GM23338 (cell line): Measurements from ENCODE around the gene NUDT2. TPM values are rescaled to one million over a fixed set of nuclear protein-coding genes. Genes with fewer than 3 reads are reported as not detected.

Source experiments
- ATAC-seq: fragments of 200-7000 bp; cut with Tn5 transposase; 3 replicates; pipeline ENCODE4 v1.9.1; 2020
- DNase-seq: peaks from one replicate; pipeline ENCODE4 v3.0.0-alpha.2; 2015; ENCODE audit warnings: low spot score
- H2AFZ ChIP-seq: fragments of 200-600 bp; sonication (generic); 2 replicates; pipeline ENCODE4 v1.8.0; 2016; ENCODE audit warnings: antibody characterized with exemption, mild to moderate bottlenecking, moderate library complexity
- H3F3A ChIP-seq: fragments of 200-600 bp; sonication (generic); replicated peaks from 2 replicates; pipeline ENCODE4 v1.8.0; 2017; ENCODE audit warnings: antibody characterized with exemption, mixed run types, low read depth
- H3K27ac ChIP-seq: fragments of 200-600 bp; sonication (generic); 2 replicates; pipeline ENCODE4 v1.6.1; 2016; ENCODE audit warnings: low read depth
- H3K27me3 ChIP-seq: fragments of 200-600 bp; sonication (generic); 2 replicates; pipeline ENCODE4 v1.8.0; 2016; ENCODE audit warnings: mild to moderate bottlenecking, mixed run types, moderate library complexity; ENCODE audit not compliant: insufficient read depth
- H3K36me3 ChIP-seq: fragments of 200-600 bp; sonication (generic); 2 replicates; pipeline ENCODE4 v1.8.0; 2016; ENCODE audit warnings: mild to moderate bottlenecking; ENCODE audit not compliant: insufficient read depth
- H3K4me1 ChIP-seq: fragments of 200-600 bp; sonication (generic); 2 replicates; pipeline ENCODE4 v1.8.0; 2016; ENCODE audit warnings: mild to moderate bottlenecking, moderate library complexity; ENCODE audit not compliant: insufficient read depth
- H3K4me2 ChIP-seq: fragments of 200-600 bp; sonication (generic); 2 replicates; pipeline ENCODE4 v1.7.1; 2017; ENCODE audit warnings: mixed run types
- H3K4me3 ChIP-seq: fragments of 200-600 bp; sonication (generic); 2 replicates; pipeline ENCODE4 v1.6.1; 2016; ENCODE audit warnings: mixed run types
- H3K79me2 ChIP-seq: fragments of 200-600 bp; sonication (generic); replicated peaks from 2 replicates; pipeline ENCODE4 v1.8.0; 2017; ENCODE audit warnings: mild to moderate bottlenecking; ENCODE audit not compliant: insufficient read depth
- H3K9me2 ChIP-seq: fragments of 200-600 bp; sonication (generic); 2 replicates; pipeline ENCODE4 v1.8.0; 2017; ENCODE audit not compliant: insufficient read depth
- H4K20me1 ChIP-seq: fragments of 200-600 bp; sonication (generic); replicated peaks from 2 replicates; pipeline ENCODE4 v1.8.0; 2017; ENCODE audit warnings: mild to moderate bottlenecking; ENCODE audit not compliant: insufficient read depth
- H3K27ac Mint-ChIP-seq: 2 replicates; pipeline ENCODE4 v1.8.0; 2020; ENCODE audit warnings: inconsistent platforms, mild to moderate bottlenecking, moderate library complexity, mixed read lengths
- H3K27me3 Mint-ChIP-seq: 3 replicates; pipeline ENCODE4 v1.8.0; 2022; ENCODE audit warnings: low read depth, mild to moderate bottlenecking, moderate library complexity, mixed read lengths, inconsistent platforms; ENCODE audit not compliant: insufficient read depth, poor library complexity
- H3K36me3 Mint-ChIP-seq: 3 replicates; pipeline ENCODE4 v1.8.0; 2021; ENCODE audit warnings: low read depth, mild to moderate bottlenecking, inconsistent platforms, moderate library complexity, mixed read lengths
- H3K4me1 Mint-ChIP-seq: 3 replicates; pipeline ENCODE4 v1.8.0; 2020; ENCODE audit warnings: mild to moderate bottlenecking, inconsistent platforms, mixed read lengths
- H3K4me3 Mint-ChIP-seq: 3 replicates; pipeline ENCODE4 v1.8.0; 2021; ENCODE audit warnings: moderate library complexity, mild to moderate bottlenecking, inconsistent platforms, mixed read lengths
- H3K9me3 Mint-ChIP-seq: 3 replicates; pipeline ENCODE4 v1.8.0; 2020; ENCODE audit warnings: moderate library complexity, mild to moderate bottlenecking, inconsistent platforms, mixed read lengths
- CREB1 ChIP-seq: fragments of 250-450 bp; sonication (Bioruptor Pico); IDR thresholded peaks from 2 replicates; pipeline ENCODE4 v1.5.0; 2020; ENCODE audit warnings: low read depth, mild to moderate bottlenecking, moderate library complexity
- EZH2 ChIP-seq: fragments of 200-600 bp; sonication (generic); IDR thresholded peaks from one replicate; pipeline ENCODE4 v1.8.0; 2017; ENCODE audit warnings: antibody characterized with exemption, mild to moderate bottlenecking, low read depth; ENCODE audit not compliant: unreplicated experiment
- EZH2phosphoT487 ChIP-seq: fragments of 200-600 bp; sonication (generic); IDR thresholded peaks from one replicate; pipeline ENCODE4 v1.8.1; 2018; ENCODE audit warnings: antibody characterized with exemption; ENCODE audit not compliant: unreplicated experiment
- NANOG ChIP-seq: IDR thresholded peaks from 2 replicates; pipeline ENCODE4 v1.6.1; 2016; ENCODE audit warnings: antibody characterized with exemption, borderline replicate concordance
- STAT1 ChIP-seq: IDR thresholded peaks from one replicate; pipeline ENCODE4 v1.6.1; 2016; ENCODE audit warnings: antibody characterized with exemption; ENCODE audit not compliant: unreplicated experiment
- ZNF114 ChIP-seq: fragments of 250-450 bp; sonication (Bioruptor Pico); IDR thresholded peaks from 2 replicates; pipeline ENCODE4 v1.5.0; 2020; ENCODE audit warnings: mild to moderate bottlenecking, moderate library complexity
- ZNF331 ChIP-seq: fragments of 250-450 bp; sonication (Bioruptor Pico); IDR thresholded peaks from 2 replicates; pipeline ENCODE4 v1.5.0; 2020; ENCODE audit warnings: low read depth, mild to moderate bottlenecking, moderate library complexity
- polyA plus RNA-seq: library from polyadenylated mRNA; unstranded; fragments of >200 nt; fragmentation: Nextera tagmentation; extraction: Ambion mirVana; gene quantifications from 2 replicates; pipeline ENCODE4 v1.2.1, GENCODE V29; 2016
- total RNA-seq: library from RNA; depleted of rRNA; stranded (reverse); fragments of >200 nt; shearing (Covaris generic); gene quantifications from 2 replicates; pipeline ENCODE4 v1.2.3, GENCODE V29; 2014
- TF ChIP-seq, protein P1 (sequence below), 2 experiments: fragments of 200-600 bp in 1 of 2; sonication (generic) in 1 of 2; conservative IDR thresholded peaks; 2 replicates each; pipeline versions ENCODE4 v1.5.1 to v1.6.1; 2016 to 2017; ENCODE audit warnings: antibody characterized with exemption in 2 of 2, low read depth in 2 of 2, mild to moderate bottlenecking in 2 of 2, moderate library complexity in 1 of 2
- TF ChIP-seq, protein P2 (sequence below): IDR thresholded peaks from one replicate; pipeline ENCODE4 v1.6.1; 2018; ENCODE audit warnings: antibody characterized with exemption; ENCODE audit not compliant: unreplicated experiment
- TF ChIP-seq, protein P3 (sequence below): fragments of 250-450 bp; sonication (Bioruptor Pico); IDR thresholded peaks from 2 replicates; pipeline ENCODE4 v1.5.0; 2020; ENCODE audit warnings: mild to moderate bottlenecking, moderate library complexity
- TF ChIP-seq, protein P4 (sequence below): IDR thresholded peaks from 2 replicates; pipeline ENCODE4 v1.6.1; 2016; ENCODE audit warnings: antibody characterized with exemption

NUDT2 gene
- total and polyA plus RNA-seq, 2 experiments from 2014 or later, result 9.5 to 16.4 TPM

DNA sequence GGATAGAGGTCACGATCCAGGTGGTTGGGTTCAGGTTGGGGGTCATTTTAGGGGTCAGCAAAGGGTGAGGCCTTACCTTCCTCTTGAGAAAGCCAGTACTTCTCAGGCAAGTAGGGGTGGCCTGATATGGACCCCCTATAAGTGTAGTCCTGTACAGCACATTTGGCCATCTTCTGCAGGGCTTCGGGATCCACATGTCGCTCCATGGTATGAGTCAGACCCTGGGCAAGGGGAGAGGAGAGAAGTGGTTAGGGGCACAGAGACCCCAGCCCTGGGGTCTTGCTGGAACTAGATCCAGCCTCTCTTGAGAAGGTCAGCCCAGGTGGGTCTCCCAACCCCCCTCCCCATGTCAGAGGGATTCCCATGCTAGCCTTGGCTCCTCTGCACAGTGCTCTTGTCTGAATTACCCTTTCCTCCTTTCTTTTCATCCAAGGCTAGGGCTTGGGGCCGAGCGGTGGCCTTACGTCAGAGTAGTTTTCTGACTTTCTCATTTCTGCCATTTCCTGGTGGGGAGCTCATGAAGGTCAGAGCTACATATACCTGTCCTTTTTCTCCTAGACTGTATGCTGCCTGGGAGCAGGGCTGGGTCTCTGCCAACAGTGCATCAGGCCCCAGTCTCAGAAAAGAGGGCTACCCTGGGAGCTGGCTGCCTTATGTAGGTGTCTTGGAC is 56.3 kb downstream of the NUDT2 start:
- H3K4me2 ChIP-seq, result no peak overlapping the region
- no peaks in the 10 kb centered on the region for H3K79me2 ChIP-seq
- no peak overlapping the region for H3K27ac ChIP-seq
- no peaks in the 10 kb centered on the region for H4K20me1 ChIP-seq
- DNase-seq, result no peak
- Mint-ChIP-seq H3K36me3 (no peaks in the 10 kb centered on the region), H3K4me1 (peaks cover 8% of the 10 kb centered on the region), H3K9me3 (no peaks in the 10 kb centered on the region), H3K27me3 (peaks cover 20% of the 10 kb centered on the region), H3K27ac (no peak overlapping the region), H3K4me3 (no peak overlapping the region)
- ATAC-seq, result no peak
- H3K27me3 ChIP-seq, result peaks cover 24% of the 10 kb centered on the region
- TF ChIP-seq, protein P1, sequence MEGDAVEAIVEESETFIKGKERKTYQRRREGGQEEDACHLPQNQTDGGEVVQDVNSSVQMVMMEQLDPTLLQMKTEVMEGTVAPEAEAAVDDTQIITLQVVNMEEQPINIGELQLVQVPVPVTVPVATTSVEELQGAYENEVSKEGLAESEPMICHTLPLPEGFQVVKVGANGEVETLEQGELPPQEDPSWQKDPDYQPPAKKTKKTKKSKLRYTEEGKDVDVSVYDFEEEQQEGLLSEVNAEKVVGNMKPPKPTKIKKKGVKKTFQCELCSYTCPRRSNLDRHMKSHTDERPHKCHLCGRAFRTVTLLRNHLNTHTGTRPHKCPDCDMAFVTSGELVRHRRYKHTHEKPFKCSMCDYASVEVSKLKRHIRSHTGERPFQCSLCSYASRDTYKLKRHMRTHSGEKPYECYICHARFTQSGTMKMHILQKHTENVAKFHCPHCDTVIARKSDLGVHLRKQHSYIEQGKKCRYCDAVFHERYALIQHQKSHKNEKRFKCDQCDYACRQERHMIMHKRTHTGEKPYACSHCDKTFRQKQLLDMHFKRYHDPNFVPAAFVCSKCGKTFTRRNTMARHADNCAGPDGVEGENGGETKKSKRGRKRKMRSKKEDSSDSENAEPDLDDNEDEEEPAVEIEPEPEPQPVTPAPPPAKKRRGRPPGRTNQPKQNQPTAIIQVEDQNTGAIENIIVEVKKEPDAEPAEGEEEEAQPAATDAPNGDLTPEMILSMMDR (conservative IDR thresholded peaks at IDR 0.05; ENCODE audit: low read depth in 2 of 2), result no peak
- no peak for TF ChIP-seq NANOG
- TF ChIP-seq CREB1 (CRISPR knock-in tag), result no peak
- no peak for TF ChIP-seq ZNF114 (CRISPR knock-in tag)
- TF ChIP-seq, protein P2, sequence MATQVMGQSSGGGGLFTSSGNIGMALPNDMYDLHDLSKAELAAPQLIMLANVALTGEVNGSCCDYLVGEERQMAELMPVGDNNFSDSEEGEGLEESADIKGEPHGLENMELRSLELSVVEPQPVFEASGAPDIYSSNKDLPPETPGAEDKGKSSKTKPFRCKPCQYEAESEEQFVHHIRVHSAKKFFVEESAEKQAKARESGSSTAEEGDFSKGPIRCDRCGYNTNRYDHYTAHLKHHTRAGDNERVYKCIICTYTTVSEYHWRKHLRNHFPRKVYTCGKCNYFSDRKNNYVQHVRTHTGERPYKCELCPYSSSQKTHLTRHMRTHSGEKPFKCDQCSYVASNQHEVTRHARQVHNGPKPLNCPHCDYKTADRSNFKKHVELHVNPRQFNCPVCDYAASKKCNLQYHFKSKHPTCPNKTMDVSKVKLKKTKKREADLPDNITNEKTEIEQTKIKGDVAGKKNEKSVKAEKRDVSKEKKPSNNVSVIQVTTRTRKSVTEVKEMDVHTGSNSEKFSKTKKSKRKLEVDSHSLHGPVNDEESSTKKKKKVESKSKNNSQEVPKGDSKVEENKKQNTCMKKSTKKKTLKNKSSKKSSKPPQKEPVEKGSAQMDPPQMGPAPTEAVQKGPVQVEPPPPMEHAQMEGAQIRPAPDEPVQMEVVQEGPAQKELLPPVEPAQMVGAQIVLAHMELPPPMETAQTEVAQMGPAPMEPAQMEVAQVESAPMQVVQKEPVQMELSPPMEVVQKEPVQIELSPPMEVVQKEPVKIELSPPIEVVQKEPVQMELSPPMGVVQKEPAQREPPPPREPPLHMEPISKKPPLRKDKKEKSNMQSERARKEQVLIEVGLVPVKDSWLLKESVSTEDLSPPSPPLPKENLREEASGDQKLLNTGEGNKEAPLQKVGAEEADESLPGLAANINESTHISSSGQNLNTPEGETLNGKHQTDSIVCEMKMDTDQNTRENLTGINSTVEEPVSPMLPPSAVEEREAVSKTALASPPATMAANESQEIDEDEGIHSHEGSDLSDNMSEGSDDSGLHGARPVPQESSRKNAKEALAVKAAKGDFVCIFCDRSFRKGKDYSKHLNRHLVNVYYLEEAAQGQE, result no peak
- TF ChIP-seq EZH2, result no peak
- TF ChIP-seq EZH2phosphoT487, result no peak
- TF ChIP-seq, protein P3, sequence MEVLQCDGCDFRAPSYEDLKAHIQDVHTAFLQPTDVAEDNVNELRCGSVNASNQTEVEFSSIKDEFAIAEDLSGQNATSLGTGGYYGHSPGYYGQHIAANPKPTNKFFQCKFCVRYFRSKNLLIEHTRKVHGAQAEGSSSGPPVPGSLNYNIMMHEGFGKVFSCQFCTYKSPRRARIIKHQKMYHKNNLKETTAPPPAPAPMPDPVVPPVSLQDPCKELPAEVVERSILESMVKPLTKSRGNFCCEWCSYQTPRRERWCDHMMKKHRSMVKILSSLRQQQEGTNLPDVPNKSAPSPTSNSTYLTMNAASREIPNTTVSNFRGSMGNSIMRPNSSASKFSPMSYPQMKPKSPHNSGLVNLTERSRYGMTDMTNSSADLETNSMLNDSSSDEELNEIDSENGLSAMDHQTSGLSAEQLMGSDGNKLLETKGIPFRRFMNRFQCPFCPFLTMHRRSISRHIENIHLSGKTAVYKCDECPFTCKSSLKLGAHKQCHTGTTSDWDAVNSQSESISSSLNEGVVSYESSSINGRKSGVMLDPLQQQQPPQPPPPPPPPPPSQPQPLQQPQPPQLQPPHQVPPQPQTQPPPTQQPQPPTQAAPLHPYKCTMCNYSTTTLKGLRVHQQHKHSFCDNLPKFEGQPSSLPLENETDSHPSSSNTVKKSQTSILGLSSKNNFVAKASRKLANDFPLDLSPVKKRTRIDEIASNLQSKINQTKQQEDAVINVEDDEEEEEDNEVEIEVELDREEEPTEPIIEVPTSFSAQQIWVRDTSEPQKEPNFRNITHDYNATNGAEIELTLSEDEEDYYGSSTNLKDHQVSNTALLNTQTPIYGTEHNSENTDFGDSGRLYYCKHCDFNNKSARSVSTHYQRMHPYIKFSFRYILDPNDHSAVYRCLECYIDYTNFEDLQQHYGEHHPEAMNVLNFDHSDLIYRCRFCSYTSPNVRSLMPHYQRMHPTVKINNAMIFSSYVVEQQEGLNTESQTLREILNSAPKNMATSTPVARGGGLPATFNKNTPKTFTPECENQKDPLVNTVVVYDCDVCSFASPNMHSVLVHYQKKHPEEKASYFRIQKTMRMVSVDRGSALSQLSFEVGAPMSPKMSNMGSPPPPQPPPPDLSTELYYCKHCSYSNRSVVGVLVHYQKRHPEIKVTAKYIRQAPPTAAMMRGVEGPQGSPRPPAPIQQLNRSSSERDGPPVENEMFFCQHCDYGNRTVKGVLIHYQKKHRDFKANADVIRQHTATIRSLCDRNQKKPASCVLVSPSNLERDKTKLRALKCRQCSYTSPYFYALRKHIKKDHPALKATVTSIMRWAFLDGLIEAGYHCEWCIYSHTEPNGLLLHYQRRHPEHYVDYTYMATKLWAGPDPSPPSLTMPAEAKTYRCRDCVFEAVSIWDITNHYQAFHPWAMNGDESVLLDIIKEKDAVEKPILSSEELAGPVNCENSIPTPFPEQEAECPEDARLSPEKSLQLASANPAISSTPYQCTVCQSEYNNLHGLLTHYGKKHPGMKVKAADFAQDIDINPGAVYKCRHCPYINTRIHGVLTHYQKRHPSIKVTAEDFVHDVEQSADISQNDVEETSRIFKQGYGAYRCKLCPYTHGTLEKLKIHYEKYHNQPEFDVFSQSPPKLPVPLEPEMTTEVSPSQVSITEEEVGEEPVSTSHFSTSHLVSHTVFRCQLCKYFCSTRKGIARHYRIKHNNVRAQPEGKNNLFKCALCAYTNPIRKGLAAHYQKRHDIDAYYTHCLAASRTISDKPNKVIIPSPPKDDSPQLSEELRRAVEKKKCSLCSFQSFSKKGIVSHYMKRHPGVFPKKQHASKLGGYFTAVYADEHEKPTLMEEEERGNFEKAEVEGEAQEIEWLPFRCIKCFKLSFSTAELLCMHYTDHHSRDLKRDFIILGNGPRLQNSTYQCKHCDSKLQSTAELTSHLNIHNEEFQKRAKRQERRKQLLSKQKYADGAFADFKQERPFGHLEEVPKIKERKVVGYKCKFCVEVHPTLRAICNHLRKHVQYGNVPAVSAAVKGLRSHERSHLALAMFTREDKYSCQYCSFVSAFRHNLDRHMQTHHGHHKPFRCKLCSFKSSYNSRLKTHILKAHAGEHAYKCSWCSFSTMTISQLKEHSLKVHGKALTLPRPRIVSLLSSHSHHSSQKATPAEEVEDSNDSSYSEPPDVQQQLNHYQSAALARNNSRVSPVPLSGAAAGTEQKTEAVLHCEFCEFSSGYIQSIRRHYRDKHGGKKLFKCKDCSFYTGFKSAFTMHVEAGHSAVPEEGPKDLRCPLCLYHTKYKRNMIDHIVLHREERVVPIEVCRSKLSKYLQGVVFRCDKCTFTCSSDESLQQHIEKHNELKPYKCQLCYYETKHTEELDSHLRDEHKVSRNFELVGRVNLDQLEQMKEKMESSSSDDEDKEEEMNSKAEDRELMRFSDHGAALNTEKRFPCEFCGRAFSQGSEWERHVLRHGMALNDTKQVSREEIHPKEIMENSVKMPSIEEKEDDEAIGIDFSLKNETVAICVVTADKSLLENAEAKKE (CRISPR knock-in tag), result no peak
- TF ChIP-seq STAT1, result no peak
- TF ChIP-seq, protein P4, sequence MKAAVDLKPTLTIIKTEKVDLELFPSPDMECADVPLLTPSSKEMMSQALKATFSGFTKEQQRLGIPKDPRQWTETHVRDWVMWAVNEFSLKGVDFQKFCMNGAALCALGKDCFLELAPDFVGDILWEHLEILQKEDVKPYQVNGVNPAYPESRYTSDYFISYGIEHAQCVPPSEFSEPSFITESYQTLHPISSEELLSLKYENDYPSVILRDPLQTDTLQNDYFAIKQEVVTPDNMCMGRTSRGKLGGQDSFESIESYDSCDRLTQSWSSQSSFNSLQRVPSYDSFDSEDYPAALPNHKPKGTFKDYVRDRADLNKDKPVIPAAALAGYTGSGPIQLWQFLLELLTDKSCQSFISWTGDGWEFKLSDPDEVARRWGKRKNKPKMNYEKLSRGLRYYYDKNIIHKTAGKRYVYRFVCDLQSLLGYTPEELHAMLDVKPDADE, result no peak
- TF ChIP-seq ZNF331 (CRISPR knock-in tag), result no peak
- peaks cover 5% of the 10 kb centered on the region for H3K4me1 ChIP-seq
- H3K9me2 ChIP-seq, result no peaks in the 10 kb centered on the region
- H2AFZ ChIP-seq, result no peak overlapping the region
- no peaks in the 10 kb centered on the region for H3K36me3 ChIP-seq
- H3F3A ChIP-seq, result no peaks in the 10 kb centered on the region
- H3K4me3 ChIP-seq, result no peak overlapping the region
